ENCODE data around the gene ABTB1. TPM values are rescaled to one million over a fixed set of nuclear protein-coding genes. Genes with fewer than 3 reads are reported as not detected.

Gene ABTB1
- total RNA-seq, 2 donors from 2014 or later = 16.9 to 18.3 TPM

DNA sequence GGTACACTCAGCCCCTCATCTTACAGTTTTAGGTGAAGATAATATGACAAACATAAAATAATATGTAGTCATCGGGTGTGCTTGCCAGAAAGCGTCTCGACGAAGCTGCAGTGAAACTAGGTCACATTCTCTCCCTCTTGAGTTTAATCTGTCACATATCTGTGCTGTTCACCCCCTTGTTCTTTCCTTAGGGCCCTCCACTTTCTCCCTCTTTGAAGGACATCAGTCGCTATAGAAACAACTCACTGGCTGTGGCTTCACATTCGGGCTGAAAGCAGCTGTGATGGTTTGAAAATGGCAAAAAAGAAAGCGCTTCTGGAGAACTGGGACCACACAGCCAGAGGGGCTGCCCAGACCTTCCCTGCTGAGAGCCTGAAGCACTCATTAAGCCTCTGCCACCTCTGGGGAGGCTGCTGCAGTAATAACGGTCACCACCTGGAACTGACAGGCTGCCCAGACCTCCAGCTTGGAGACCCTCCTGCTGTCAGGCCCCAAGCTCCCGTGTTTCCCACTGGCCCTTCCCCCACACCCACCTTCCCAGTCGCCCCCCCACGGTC lies 50.3 kb downstream of the ABTB1 start:
- Mint-ChIP-seq H3K9me3 (no peaks in the 10 kb centered on the region), H3K27ac (no peak overlapping the region), H3K4me3 (no peak overlapping the region), H3K36me3 (no peaks in the 10 kb centered on the region), H3K4me1 (ENCODE audit: low read depth in 2 of 2) (no peaks in the 10 kb centered on the region), H3K27me3 (peaks cover 4 to 16% of the 10 kb centered on the region in 2 donors)
- ATAC-seq (no peak), DNase-seq (ENCODE audit: low spot score) (no peak)

DNA sequence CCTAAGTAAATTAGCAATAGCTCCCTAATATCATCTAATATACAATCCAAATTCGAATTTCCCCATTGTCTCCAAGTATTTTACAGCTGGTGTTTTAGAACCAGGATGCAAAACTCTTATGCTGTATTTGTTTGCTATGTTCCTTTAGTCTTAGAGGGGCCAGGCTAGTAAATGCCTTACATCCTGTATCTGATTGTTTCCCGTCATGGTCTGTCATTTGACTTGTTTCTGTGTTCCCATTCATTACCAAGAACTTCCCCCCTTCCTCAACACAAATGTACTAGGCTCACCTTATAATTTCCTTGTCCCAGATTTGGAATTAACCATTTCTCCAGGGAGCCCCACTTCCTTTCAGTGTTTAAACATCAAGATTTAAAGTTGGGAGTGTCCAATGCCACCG lies 54.1 kb downstream of the ABTB1 start:
- Mint-ChIP-seq H3K27ac (no peak overlapping the region), H3K4me3 (no peak overlapping the region), H3K27me3 (peaks cover 7 to 21% of the 10 kb centered on the region in 2 donors), H3K9me3 (no peaks in the 10 kb centered on the region), H3K4me1 (ENCODE audit: low read depth in 2 of 2) (no peaks in the 10 kb centered on the region), H3K36me3 (no peaks in the 10 kb centered on the region)
- ATAC-seq (no peak), DNase-seq (ENCODE audit: low spot score) (no peak)

DNA sequence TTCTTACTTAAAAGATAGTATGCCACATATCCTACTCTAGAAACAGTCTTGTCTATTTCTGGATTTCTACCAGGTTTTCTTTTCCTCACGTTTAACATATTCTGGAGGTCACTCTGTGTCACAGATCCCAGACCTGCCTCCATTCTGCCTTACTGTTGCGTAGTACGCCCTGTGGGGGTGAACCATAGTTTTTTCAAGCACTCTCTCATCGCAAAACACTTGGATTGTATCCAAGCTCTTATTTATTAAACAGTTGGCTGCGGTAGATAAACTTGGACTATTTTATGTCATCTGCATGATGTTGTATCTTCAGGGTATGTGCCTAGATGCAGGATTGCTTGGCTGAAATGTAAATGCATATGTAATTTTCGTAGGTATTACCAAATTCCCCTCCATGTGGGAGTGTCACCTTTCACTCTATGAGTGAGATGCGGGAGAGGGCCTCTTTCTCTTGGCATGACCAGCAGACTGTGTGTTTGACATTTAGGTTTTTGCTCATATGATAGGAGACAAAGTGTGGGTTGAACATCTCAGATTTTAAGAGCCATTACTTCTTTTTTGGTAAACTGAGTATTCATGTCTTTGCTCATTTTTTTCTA lies 55.8 kb downstream of the ABTB1 start:
- no peak for ATAC-seq
- Mint-ChIP-seq H3K4me1 (ENCODE audit: low read depth in 2 of 2) (no peaks in the 10 kb centered on the region), H3K9me3 (no peaks in the 10 kb centered on the region), H3K36me3 (no peaks in the 10 kb centered on the region), H3K4me3 (no peak overlapping the region), H3K27ac (no peak overlapping the region), H3K27me3 (peaks cover 7 to 25% of the 10 kb centered on the region in 2 donors)
- no peak for DNase-seq (ENCODE audit: low spot score)

GRCh38 chr3:127729556-127730056 lies 56.9 kb downstream of the ABTB1 start:
- no peaks in the 10 kb centered on the region for H3K36me3 Mint-ChIP-seq
- peaks cover 10 to 27% of the 10 kb centered on the region in 2 donors for H3K27me3 Mint-ChIP-seq
- DNase-seq (ENCODE audit: low spot score) (no peak), ATAC-seq (no peak)
- no peaks in the 10 kb centered on the region for H3K9me3 Mint-ChIP-seq
- H3K27ac Mint-ChIP-seq = no peak overlapping the region
- H3K4me3 Mint-ChIP-seq = no peak overlapping the region
- peaks cover 0 to under 1% of the 10 kb centered on the region in 2 donors for H3K4me1 Mint-ChIP-seq (ENCODE audit: low read depth in 2 of 2)

- no peak for DNase-seq (ENCODE audit: low spot score)
- no peaks in the 10 kb centered on the region for H3K36me3 Mint-ChIP-seq
- peaks cover 0 to 3% of the 10 kb centered on the region in 2 donors for H3K4me1 Mint-ChIP-seq (ENCODE audit: low read depth in 2 of 2)
- H3K4me3 Mint-ChIP-seq = no peak overlapping the region
- H3K9me3 Mint-ChIP-seq = no peaks in the 10 kb centered on the region
- peaks cover 10 to 24% of the 10 kb centered on the region in 2 donors for H3K27me3 Mint-ChIP-seq
- peak in 1 of 2 donors; percentile 26 for ATAC-seq
- no peak overlapping the region for H3K27ac Mint-ChIP-seq
Observed at GRCh38 chr3:127730171-127730570, 57.4 kb downstream of the ABTB1 start.

Other genes starting within 250 kb of the ABTB1 start
- 10 to 100 TPM; 29.4 to 54.9 TPM for gene TPRA1, start 82.2 kb upstream of the ABTB1 start, total RNA-seq
- 100 to 1,000 TPM in 1 of 2 donors, 10 to 100 TPM in 1; 99.5 to 202 TPM for gene MCM2, start 74.5 kb upstream of the ABTB1 start, total RNA-seq
- 1 to 10 TPM; 3.1 to 3.4 TPM for gene PODXL2, start 43.8 kb upstream of the ABTB1 start, total RNA-seq
- gene MGLL, start 149.6 kb downstream of the ABTB1 start, total RNA-seq = 1 to 10 TPM; 2.1 to 3.2 TPM
- not detected for gene KBTBD12, start 242.3 kb downstream of the ABTB1 start, total RNA-seq